GM13976 (cell line): ENCODE measurements around the gene TRPC4.
"Not testable (repeated sequence)": the region's sequence is repeated elsewhere in the genome, so short reads cannot be mapped to it uniquely, and the experiment has no call there.

Experiments
- DNase-seq: peaks from one replicate; pipeline ENCODE4 v3.0.0; 2012; ENCODE audit warnings: low spot score
- in situ Hi-C: fragments of 300-500 bp; cut with MboI; formaldehyde crosslinking; loops from one replicate; pipeline ENCODE4 v1.12.0; 2022; ENCODE audit warnings: low sequenced_read_pairs, mixed read lengths, inconsistent platforms; ENCODE audit not compliant: unreplicated experiment
- TF ChIP-seq, protein P1 (sequence below): IDR thresholded peaks from 2 replicates; pipeline ENCODE4 v1.5.1; 2012; ENCODE audit warnings: borderline replicate concordance, mild to moderate bottlenecking; ENCODE audit not compliant: insufficient read depth; ENCODE audit errors: extremely low read depth, missing control alignments, control extremely low read depth

TRPC4 gene

GRCh38 chr13:37806666-37807065 lies 62.9 kb downstream of the TRPC4 start:
- no peak for DNase-seq
- in situ Hi-C loops, result no loop called here
- TF ChIP-seq, protein P1, sequence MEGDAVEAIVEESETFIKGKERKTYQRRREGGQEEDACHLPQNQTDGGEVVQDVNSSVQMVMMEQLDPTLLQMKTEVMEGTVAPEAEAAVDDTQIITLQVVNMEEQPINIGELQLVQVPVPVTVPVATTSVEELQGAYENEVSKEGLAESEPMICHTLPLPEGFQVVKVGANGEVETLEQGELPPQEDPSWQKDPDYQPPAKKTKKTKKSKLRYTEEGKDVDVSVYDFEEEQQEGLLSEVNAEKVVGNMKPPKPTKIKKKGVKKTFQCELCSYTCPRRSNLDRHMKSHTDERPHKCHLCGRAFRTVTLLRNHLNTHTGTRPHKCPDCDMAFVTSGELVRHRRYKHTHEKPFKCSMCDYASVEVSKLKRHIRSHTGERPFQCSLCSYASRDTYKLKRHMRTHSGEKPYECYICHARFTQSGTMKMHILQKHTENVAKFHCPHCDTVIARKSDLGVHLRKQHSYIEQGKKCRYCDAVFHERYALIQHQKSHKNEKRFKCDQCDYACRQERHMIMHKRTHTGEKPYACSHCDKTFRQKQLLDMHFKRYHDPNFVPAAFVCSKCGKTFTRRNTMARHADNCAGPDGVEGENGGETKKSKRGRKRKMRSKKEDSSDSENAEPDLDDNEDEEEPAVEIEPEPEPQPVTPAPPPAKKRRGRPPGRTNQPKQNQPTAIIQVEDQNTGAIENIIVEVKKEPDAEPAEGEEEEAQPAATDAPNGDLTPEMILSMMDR, result no peak

- TF ChIP-seq, protein P1, result no peak
- DNase-seq, result no peak
- in situ Hi-C loops, result no loop called here
Measured at GRCh38 chr13:37797631-37798030, 71.9 kb downstream of the TRPC4 start.

GRCh38 chr13:37796795-37797194 lies 72.8 kb downstream of the TRPC4 start:
- DNase-seq, in situ Hi-C loops: not testable (repeated sequence)

GRCh38 chr13:37795326-37795725 lies 74.2 kb downstream of the TRPC4 start:
- DNase-seq, result no peak
- in situ Hi-C loops, result no loop called here
- TF ChIP-seq, protein P1, result no peak

DNA sequence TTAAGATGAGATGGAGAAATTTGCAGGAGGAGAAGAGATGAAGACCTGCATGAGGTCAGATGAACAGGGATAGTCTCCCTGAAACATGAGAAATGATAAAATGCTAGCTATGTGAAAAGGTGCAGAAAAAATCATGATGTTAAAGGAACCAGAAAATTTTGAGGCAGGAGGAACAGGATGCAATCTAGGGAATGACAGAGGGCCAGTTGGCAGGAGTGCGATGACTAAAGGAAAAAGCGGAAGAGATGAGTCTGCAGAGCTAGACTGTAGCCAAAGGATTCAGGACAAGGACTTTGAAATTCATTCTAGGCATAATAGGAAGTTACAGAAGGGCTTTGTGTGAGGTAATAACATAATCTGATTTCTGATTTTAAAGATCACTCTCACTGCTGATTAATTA lies 77.9 kb downstream of the TRPC4 start:
- DNase-seq, result no peak

GRCh38 chr13:37788346-37788745 lies 81.2 kb downstream of the TRPC4 start:
- DNase-seq, result no peak
- in situ Hi-C loops, result no loop called here
- TF ChIP-seq, protein P1, result no peak

More for the DNA sequence above, 77.9 kb downstream of the TRPC4 start:
- TF ChIP-seq, protein P1, result no peak
- in situ Hi-C loops, result no loop called here

DNA sequence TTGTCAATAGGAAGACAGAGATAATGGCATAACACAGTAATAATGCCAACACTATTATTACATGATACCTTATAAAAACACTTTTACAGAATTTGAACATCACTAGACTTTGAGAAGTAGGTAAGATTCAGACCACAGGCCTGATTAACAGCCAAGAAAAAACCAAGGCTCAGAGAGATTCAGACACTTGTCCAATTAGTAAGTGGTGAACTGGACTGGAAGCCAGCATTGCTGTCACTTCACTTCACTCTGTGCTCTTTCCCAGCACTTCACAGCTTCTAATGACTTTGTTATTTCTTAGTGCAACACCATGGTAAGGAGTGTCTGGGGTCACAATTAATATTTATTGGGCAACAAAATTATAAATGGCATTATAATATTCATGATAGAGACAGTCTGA lies 91.9 kb downstream of the TRPC4 start:
- TF ChIP-seq, protein P1, result no peak
- no peak for DNase-seq
- in situ Hi-C loops, result no loop called here
